Stomach (tissue), 9 donors: Measurements from ENCODE around the gene IQSEC3. TPM values are rescaled to one million over a fixed set of nuclear protein-coding genes. Genes with fewer than 3 reads are reported as not detected.

Experiments
- DNase-seq, 2 donors: peaks; one replicate each; pipeline versions ENCODE4 v3.0.0 to v3.0.0-alpha.2; 2013 to 2019
- H3K27ac ChIP-seq, 5 donors: fragments of 200-600 bp in 4 of 5; sonication (generic) in 4 of 5; one replicate each; pipeline ENCODE4 v1.5.1; 2013 to 2019; ENCODE audit warnings: mild to moderate bottlenecking in 1 of 5, moderate library complexity in 1 of 5
- H3K27me3 ChIP-seq, 3 donors: fragments of 200-600 bp; sonication (generic); one replicate each; pipeline ENCODE4 v1.5.1; 2017 to 2019; ENCODE audit warnings: mixed run types in 1 of 3
- H3K36me3 ChIP-seq, 4 donors: fragments of 200-600 bp; sonication (generic); 1 replicate in 3 of 4; 2 replicates in 1 of 4; pipeline ENCODE4 v1.5.1; 2016 to 2019
- H3K4me1 ChIP-seq, 4 donors: fragments of 200-600 bp; sonication (generic); one replicate each; pipeline ENCODE4 v1.5.1; 2016 to 2019
- H3K4me3 ChIP-seq, 4 donors: fragments of 200-600 bp; sonication (generic) in 3 of 4; one replicate each; pipeline ENCODE4 v1.5.1; 2016 to 2019; ENCODE audit warnings: mild to moderate bottlenecking in 1 of 4
- H3K9me3 ChIP-seq, 4 donors: fragments of 200-600 bp; sonication (generic); one replicate each; pipeline ENCODE4 v1.5.1; 2016 to 2019
- CTCF ChIP-seq, 7 experiments: fragments of 450-650 bp in 4 of 7; fragments of 200-600 bp in 3 of 7; sonication (generic) in 3 of 7; IDR thresholded peaks; one replicate each; pipeline ENCODE4 v1.5.1; 2016 to 2019; ENCODE audit warnings: antibody characterized with exemption in 7 of 7, control low read depth in 2 of 7, mild to moderate bottlenecking in 1 of 7
- EP300 ChIP-seq: sonication (generic); formaldehyde crosslinking; IDR thresholded peaks from one replicate; pipeline ENCODE4 v1.6.1; 2017; ENCODE audit warnings: antibody characterized with exemption
- POLR2A ChIP-seq, 4 donors: fragments of 450-650 bp; IDR thresholded peaks; one replicate each; pipeline ENCODE4 v1.6.1; 2016; ENCODE audit warnings: antibody characterized with exemption in 4 of 4, control low read depth in 2 of 4, mild to moderate bottlenecking in 1 of 4, moderate library complexity in 1 of 4
- POLR2AphosphoS5 ChIP-seq, 3 donors: sonication (generic); formaldehyde crosslinking; IDR thresholded peaks; one replicate each; pipeline ENCODE4 v1.6.1; 2016; ENCODE audit warnings: antibody characterized with exemption in 3 of 3
- WGBS, 5 donors: extraction: QIAGEN DNeasy Blood & Tissue Kit in 3 of 5; methylation state at CpG; one replicate each; pipeline versions ENCODE4 v1.1.5 to v1.1.7; 2013 to 2018; 5-methylcytosine and 5-hydroxymethylcytosine counted together
- intact Hi-C: fragments of 100-400 bp; cut with DNase I; formaldehyde crosslinking; loops from one replicate; pipeline ENCODE4 v1.15.1; 2023; ENCODE audit warnings: low total_unique reads
- polyA plus RNA-seq, 3 donors: library from polyadenylated mRNA; stranded (reverse); fragments of 200-250 nt; gene quantifications; one replicate each; pipeline ENCODE4 v1.2.3, GENCODE V29; 2013
- total RNA-seq, 5 donors: library from RNA; depleted of rRNA; stranded (reverse); fragments of >200 nt; gene quantifications; one replicate each; pipeline versions ENCODE4 v1.1.0 to v1.2.3, GENCODE V29; 2014 to 2016
- donor health status: healthy with polysubstance abuse.
- donor health status: Bipolar disorder and iron deficiency.
- donor health status: healthy.

IQSEC3 gene
- total and polyA plus RNA-seq, 8 donors: 0.08 to 1.7 (median 0.87) TPM; not detected in 2

- TF ChIP-seq POLR2AphosphoS5 (IDR thresholded peaks at IDR 0.05) (no peak), EP300 (no peak), CTCF (IDR thresholded peaks at IDR 0.05) (no peak), POLR2A (IDR thresholded peaks at IDR 0.05) (no peak)
- 87 to 91% (median 90%) methylated on average over 7 of the region's 7 CpGs for WGBS, 5 donors
- Histone ChIP-seq H3K36me3 (no peaks in the 10 kb centered on the region), H3K27ac (no peak overlapping the region), H3K4me1 (no peaks in the 10 kb centered on the region), H3K4me3 (no peak overlapping the region), H3K9me3 (no peaks in the 10 kb centered on the region), H3K27me3 (peaks cover 2 to 47% (median 15%) of the 10 kb centered on the region in 3 donors)
- DNase-seq: no peak
- intact Hi-C loops: no loop called here
Observed at GRCh38 chr12:125075-125474, 58.5 kb downstream of the IQSEC3 start.

GRCh38 chr12:125566-125965 is 59.0 kb downstream of the IQSEC3 start:
- no peak overlapping the region for H3K27ac ChIP-seq
- WGBS, 5 donors: 45 to 79% (median 64%) methylated on average over 8 to 23 of the region's 23 CpGs
- H3K27me3 ChIP-seq: peaks cover 2 to 50% (median 15%) of the 10 kb centered on the region in 3 donors
- no peaks in the 10 kb centered on the region for H3K36me3 ChIP-seq
- no peak for TF ChIP-seq POLR2A (IDR thresholded peaks at IDR 0.05)
- no peak for TF ChIP-seq CTCF (IDR thresholded peaks at IDR 0.05)
- TF ChIP-seq POLR2AphosphoS5 (IDR thresholded peaks at IDR 0.05): no peak
- no peak for TF ChIP-seq EP300
- no peaks in the 10 kb centered on the region for H3K9me3 ChIP-seq
- H3K4me1 ChIP-seq: no peaks in the 10 kb centered on the region
- no peak for DNase-seq
- intact Hi-C loops: no loop called here
- H3K4me3 ChIP-seq: no peak overlapping the region

- Histone ChIP-seq H3K4me3 (no peak overlapping the region), H3K4me1 (no peaks in the 10 kb centered on the region), H3K27me3 (peaks cover 2 to 48% (median 15%) of the 10 kb centered on the region in 3 donors), H3K9me3 (no peaks in the 10 kb centered on the region), H3K27ac (no peak overlapping the region), H3K36me3 (no peaks in the 10 kb centered on the region)
- intact Hi-C loops: no loop called here
- no peak for TF ChIP-seq EP300
- WGBS, 5 donors: 58 to 68% (median 67%) methylated on average over 5 of the region's 5 CpGs
- DNase-seq: peak in 1 of 2 donors; percentile 26
Observed at GRCh38 chr12:128079-128478, 61.5 kb downstream of the IQSEC3 start.

GRCh38 chr12:129001-129400 is 62.4 kb downstream of the IQSEC3 start:
- Histone ChIP-seq H3K9me3 (no peaks in the 10 kb centered on the region), H3K4me3 (no peak overlapping the region), H3K27me3 (peaks cover 2 to 43% (median 15%) of the 10 kb centered on the region in 3 donors), H3K36me3 (no peaks in the 10 kb centered on the region), H3K27ac (no peak overlapping the region), H3K4me1 (no peaks in the 10 kb centered on the region)
- intact Hi-C loops: no loop called here
- TF ChIP-seq EP300: no peak
- no peak for TF ChIP-seq CTCF (IDR thresholded peaks at IDR 0.05)
- TF ChIP-seq POLR2AphosphoS5 (IDR thresholded peaks at IDR 0.05): no peak
- TF ChIP-seq POLR2A (IDR thresholded peaks at IDR 0.05): no peak
- WGBS, 5 donors: 64 to 76% (median 71%) methylated on average over 10 of the region's 10 CpGs
- DNase-seq: no peak

GRCh38 chr12:130519-130918 is 64.0 kb downstream of the IQSEC3 start:
- H3K27me3 ChIP-seq: peaks cover 2 to 32% (median 10%) of the 10 kb centered on the region in 3 donors
- H3K36me3 ChIP-seq: no peaks in the 10 kb centered on the region
- DNase-seq: no peak
- H3K27ac ChIP-seq: no peak overlapping the region
- no peak overlapping the region for H3K4me3 ChIP-seq
- no peaks in the 10 kb centered on the region for H3K4me1 ChIP-seq
- 84 to 100% (median 93%) methylated on average over 2 to 5 of the region's 5 CpGs for WGBS, 5 donors
- intact Hi-C loops: no loop called here
- no peaks in the 10 kb centered on the region for H3K9me3 ChIP-seq
- TF ChIP-seq POLR2A (IDR thresholded peaks at IDR 0.05): no peak
- TF ChIP-seq CTCF (IDR thresholded peaks at IDR 0.05): no peak
- TF ChIP-seq EP300: no peak
- TF ChIP-seq POLR2AphosphoS5 (IDR thresholded peaks at IDR 0.05): no peak
